Measurements from ENCODE around the gene EFNA4. TPM values are rescaled to one million over a fixed set of nuclear protein-coding genes. Genes with fewer than 3 reads are reported as not detected.

EFNA4 gene
- total RNA-seq, 2 donors from 2014 or later = 1.9 to 2.8 TPM

GRCh38 chr1:155022136-155022926 lies 41.2 kb upstream of the EFNA4 start:
- H3K9me3 ChIP-seq = no peaks in the 10 kb centered on the region
- ATAC-seq (ENCODE audit: insufficient number of reproducible peaks, low FRiP score, low read depth) (no peak), DNase-seq (ENCODE audit: low spot score) (no peak)
- TF ChIP-seq CTCF (IDR thresholded peaks at IDR 0.05) = no peak
- H3K27ac ChIP-seq = no peak overlapping the region
- no peak overlapping the region for H3K4me3 ChIP-seq
- no peaks in the 10 kb centered on the region for H3K27me3 ChIP-seq (replicated peaks; ENCODE audit: insufficient read depth)
- H3K36me3 ChIP-seq = no peaks in the 10 kb centered on the region
- peaks cover 6 to 8% of the 10 kb centered on the region in 2 donors for H3K4me1 ChIP-seq (ENCODE audit: control insufficient read depth in 1 of 2, low read depth in 2 of 2)

- ATAC-seq (ENCODE audit: insufficient number of reproducible peaks, low FRiP score, low read depth) (no peak), DNase-seq (ENCODE audit: low spot score) (no peak)
- no peak for TF ChIP-seq CTCF (IDR thresholded peaks at IDR 0.05)
- H3K27ac ChIP-seq = no peak overlapping the region
- H3K9me3 ChIP-seq = no peaks in the 10 kb centered on the region
- H3K27me3 ChIP-seq (replicated peaks; ENCODE audit: insufficient read depth) = no peaks in the 10 kb centered on the region
- peaks cover 3 to 4% of the 10 kb centered on the region in 2 donors for H3K4me1 ChIP-seq (ENCODE audit: control insufficient read depth in 1 of 2, low read depth in 2 of 2)
- H3K4me3 ChIP-seq = no peak overlapping the region
- no peaks in the 10 kb centered on the region for H3K36me3 ChIP-seq
Observed at GRCh38 chr1:155022927-155023236, 40.7 kb upstream of the EFNA4 start.

- H3K9me3 ChIP-seq = no peaks in the 10 kb centered on the region
- ATAC-seq (ENCODE audit: insufficient number of reproducible peaks, low FRiP score, low read depth) = no peak
- no peak overlapping the region for H3K27ac ChIP-seq
- no peak overlapping the region for H3K4me3 ChIP-seq
- no peaks in the 10 kb centered on the region for H3K27me3 ChIP-seq (replicated peaks; ENCODE audit: insufficient read depth)
- no peak for DNase-seq (ENCODE audit: low spot score)
- no peaks in the 10 kb centered on the region for H3K4me1 ChIP-seq (ENCODE audit: control insufficient read depth in 1 of 2, low read depth in 2 of 2)
- no peak for TF ChIP-seq CTCF (IDR thresholded peaks at IDR 0.05)
- no peaks in the 10 kb centered on the region for H3K36me3 ChIP-seq
Observed at GRCh38 chr1:155023627-155024026, 39.9 kb upstream of the EFNA4 start.

- Histone ChIP-seq H3K9me3 (no peaks in the 10 kb centered on the region), H3K4me3 (no peak overlapping the region), H3K4me1 (ENCODE audit: control insufficient read depth in 1 of 2, low read depth in 2 of 2) (no peaks in the 10 kb centered on the region), H3K27ac (no peak overlapping the region), H3K27me3 (replicated peaks; ENCODE audit: insufficient read depth) (no peaks in the 10 kb centered on the region), H3K36me3 (no peaks in the 10 kb centered on the region)
- no peak for TF ChIP-seq CTCF (IDR thresholded peaks at IDR 0.05)
- no peak for ATAC-seq (ENCODE audit: insufficient number of reproducible peaks, low FRiP score, low read depth)
- no peak for DNase-seq (ENCODE audit: low spot score)
Observed at GRCh38 chr1:155024315-155024714, 39.2 kb upstream of the EFNA4 start.

- ATAC-seq (ENCODE audit: insufficient number of reproducible peaks, low FRiP score, low read depth) (no peak), DNase-seq (ENCODE audit: low spot score) (no peak)
- Histone ChIP-seq H3K27ac (no peak overlapping the region), H3K9me3 (no peaks in the 10 kb centered on the region), H3K36me3 (no peaks in the 10 kb centered on the region), H3K4me1 (ENCODE audit: control insufficient read depth in 1 of 2, low read depth in 2 of 2) (no peaks in the 10 kb centered on the region), H3K4me3 (no peak overlapping the region), H3K27me3 (replicated peaks; ENCODE audit: insufficient read depth) (no peaks in the 10 kb centered on the region)
- TF ChIP-seq CTCF (IDR thresholded peaks at IDR 0.05) = no peak
Observed at GRCh38 chr1:155026154-155026553, 37.4 kb upstream of the EFNA4 start.

Data from thoracic aorta (tissue), 2 donors.